ENCODE results near the gene VMAC. TPM values are rescaled to one million over a fixed set of nuclear protein-coding genes. Genes with fewer than 3 reads are reported as not detected.

Gene VMAC
- total RNA-seq, 1 donor from 2014 or later = 4.3 TPM

DNA sequence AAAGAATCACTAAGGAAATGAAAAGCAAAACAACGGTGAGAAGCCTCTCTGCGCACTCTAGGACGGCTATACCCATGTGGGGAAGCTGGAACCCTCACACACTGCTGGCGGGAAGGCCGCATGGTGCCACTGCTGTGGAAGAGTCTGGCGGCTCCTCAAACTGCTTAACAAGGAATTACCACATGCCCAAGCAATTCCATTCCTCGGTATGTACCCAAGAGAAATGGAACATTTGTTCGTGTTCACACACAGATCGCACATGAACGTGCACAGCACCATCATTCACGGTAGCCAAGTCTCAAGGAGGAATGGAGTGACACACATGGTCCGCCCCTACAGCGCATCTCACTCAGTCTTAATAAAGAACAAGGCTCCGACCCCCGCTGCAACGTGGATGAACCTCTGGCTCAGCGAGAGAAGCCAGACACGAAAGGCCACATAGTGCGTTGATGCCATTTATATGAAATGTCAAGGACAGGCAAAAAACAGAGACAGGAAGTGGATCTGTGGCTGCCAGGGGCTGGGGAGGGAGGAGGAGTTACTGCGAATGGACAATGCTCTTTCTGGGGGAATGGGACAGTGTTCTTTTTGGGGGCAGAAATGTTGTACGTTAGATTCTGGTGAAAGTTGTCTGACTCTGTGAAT, 17.0 kb downstream of the VMAC start:
- H3K4me3 ChIP-seq (ENCODE audit: low read depth, low read length) = no peak overlapping the region
- DNase-seq (ENCODE audit: low read depth) = no peak
- TF ChIP-seq, protein P1, sequence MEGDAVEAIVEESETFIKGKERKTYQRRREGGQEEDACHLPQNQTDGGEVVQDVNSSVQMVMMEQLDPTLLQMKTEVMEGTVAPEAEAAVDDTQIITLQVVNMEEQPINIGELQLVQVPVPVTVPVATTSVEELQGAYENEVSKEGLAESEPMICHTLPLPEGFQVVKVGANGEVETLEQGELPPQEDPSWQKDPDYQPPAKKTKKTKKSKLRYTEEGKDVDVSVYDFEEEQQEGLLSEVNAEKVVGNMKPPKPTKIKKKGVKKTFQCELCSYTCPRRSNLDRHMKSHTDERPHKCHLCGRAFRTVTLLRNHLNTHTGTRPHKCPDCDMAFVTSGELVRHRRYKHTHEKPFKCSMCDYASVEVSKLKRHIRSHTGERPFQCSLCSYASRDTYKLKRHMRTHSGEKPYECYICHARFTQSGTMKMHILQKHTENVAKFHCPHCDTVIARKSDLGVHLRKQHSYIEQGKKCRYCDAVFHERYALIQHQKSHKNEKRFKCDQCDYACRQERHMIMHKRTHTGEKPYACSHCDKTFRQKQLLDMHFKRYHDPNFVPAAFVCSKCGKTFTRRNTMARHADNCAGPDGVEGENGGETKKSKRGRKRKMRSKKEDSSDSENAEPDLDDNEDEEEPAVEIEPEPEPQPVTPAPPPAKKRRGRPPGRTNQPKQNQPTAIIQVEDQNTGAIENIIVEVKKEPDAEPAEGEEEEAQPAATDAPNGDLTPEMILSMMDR (IDR thresholded peaks at IDR 0.05; ENCODE audit: insufficient read depth, low read length, poor library complexity, severe bottlenecking) = no peak
- H3K36me3 ChIP-seq (ENCODE audit: control insufficient read depth, insufficient read depth, low read length) = no peaks in the 10 kb centered on the region
- H3K27me3 ChIP-seq (ENCODE audit: control insufficient read depth, insufficient read depth, low read length) = no peaks in the 10 kb centered on the region

- H3K36me3 ChIP-seq (ENCODE audit: control insufficient read depth, insufficient read depth, low read length) = no peaks in the 10 kb centered on the region
Observed at GRCh38 chr19:5922161-5922545, 17.5 kb downstream of the VMAC start.

DNA sequence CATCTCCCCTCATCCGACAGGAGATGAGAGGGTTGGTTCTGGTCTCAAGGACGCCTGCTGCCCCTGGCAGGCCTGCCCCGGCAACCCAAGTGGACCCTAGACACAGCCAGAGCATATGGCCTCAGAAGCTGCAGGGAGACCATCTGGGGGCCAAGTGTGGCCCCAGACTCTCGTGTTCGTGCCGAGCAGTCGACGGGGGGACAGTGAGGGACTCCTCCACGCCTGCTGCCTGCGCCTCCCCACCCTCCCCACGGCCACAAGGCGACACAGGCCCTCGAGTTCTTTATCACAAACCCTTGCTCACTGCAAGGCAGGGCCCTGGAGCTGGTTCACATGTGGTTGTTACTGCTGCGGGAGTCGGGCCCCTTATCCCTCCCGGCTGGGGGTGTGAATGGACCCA, 18.7 kb downstream of the VMAC start:
- DNase-seq (ENCODE audit: low read depth) = no peak
- TF ChIP-seq, protein P1 (IDR thresholded peaks at IDR 0.05; ENCODE audit: insufficient read depth, low read length, poor library complexity, severe bottlenecking) = no peak
- H3K4me3 ChIP-seq (ENCODE audit: low read depth, low read length) = no peak overlapping the region
- H3K27me3 ChIP-seq (ENCODE audit: control insufficient read depth, insufficient read depth, low read length) = no peaks in the 10 kb centered on the region
- H3K36me3 ChIP-seq (ENCODE audit: control insufficient read depth, insufficient read depth, low read length) = peaks cover 1% of the 10 kb centered on the region

More at GRCh38 chr19:5922161-5922545, 17.5 kb downstream of the VMAC start:
- TF ChIP-seq, protein P1 (IDR thresholded peaks at IDR 0.05; ENCODE audit: insufficient read depth, low read length, poor library complexity, severe bottlenecking) = no peak
- H3K4me3 ChIP-seq (ENCODE audit: low read depth, low read length) = no peak overlapping the region
- DNase-seq (ENCODE audit: low read depth) = no peak
- no peaks in the 10 kb centered on the region for H3K27me3 ChIP-seq (ENCODE audit: control insufficient read depth, insufficient read depth, low read length)

DNA sequence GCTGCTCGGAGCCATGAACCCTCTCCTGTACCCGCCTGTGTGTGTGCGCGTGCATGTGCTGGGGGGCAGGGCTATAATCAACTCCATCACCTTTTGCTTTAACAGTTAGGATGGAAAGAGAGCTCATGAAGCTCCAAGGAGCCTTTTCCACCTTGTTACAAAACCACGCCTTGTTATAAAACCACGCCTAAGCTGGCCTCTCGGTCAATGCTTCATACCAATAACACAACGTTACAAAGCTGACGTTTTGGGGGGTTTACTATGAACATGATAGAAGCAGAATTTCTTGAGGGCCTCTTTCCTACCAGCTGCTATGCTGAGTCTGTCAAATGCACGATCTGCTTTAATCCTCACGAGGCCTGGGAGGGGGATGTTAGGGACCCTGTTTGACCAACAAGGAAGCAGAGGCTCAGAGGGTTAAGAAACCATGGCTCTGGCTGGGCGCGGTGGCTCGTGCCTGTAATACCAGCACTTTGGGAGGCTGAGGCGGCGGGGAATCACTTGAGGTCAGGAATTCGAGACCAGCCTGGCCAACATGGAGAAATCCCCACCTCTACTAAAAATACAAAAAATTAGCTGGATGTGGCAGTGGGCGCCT, 21.3 kb downstream of the VMAC start:
- Histone ChIP-seq H3K27me3 (ENCODE audit: control insufficient read depth, insufficient read depth, low read length) (no peaks in the 10 kb centered on the region), H3K4me3 (ENCODE audit: low read depth, low read length) (no peak overlapping the region), H3K36me3 (ENCODE audit: control insufficient read depth, insufficient read depth, low read length) (peaks cover 1% of the 10 kb centered on the region)
- TF ChIP-seq, protein P1 (IDR thresholded peaks at IDR 0.05; ENCODE audit: insufficient read depth, low read length, poor library complexity, severe bottlenecking) = no peak
- DNase-seq (ENCODE audit: low read depth) = no peak

DNA sequence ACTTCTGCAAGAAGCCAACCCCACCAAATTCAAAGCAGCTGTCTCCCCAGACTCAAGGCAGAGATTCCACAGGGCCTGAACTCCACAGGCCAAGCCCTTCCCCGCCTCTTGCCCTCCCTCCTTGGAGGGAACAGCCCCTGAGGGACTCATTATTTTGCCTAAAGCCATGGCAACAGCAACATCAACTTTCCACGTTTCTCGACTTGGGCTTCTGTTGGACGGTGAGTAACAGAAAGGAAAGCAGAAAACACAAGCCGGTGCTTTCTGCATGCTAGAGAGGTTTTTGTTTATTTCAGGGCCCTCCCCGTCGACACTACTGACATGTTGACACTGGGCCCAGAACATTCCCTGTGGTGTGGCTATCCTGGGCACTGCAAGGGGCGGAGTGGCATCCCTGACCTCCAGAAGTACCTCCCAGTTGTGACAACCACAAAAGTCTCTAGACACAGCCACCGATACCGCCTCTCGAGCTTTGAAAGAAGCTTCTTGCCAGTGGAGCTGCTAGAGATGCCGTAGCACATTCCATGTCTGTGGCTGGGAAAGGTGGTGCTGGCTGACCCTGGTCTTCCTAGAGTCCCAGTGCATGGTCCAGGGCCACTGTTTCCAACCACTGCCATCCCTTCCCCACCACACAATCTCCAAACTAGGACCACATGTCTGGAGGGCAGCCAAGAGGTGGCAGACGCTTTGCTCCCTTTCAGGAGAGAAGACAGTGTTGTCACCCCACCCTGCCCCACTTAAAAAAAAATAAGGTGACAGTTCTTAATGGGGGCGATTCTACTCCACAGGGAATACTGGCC, 22.2 kb downstream of the VMAC start:
- TF ChIP-seq, protein P1 (IDR thresholded peaks at IDR 0.05; ENCODE audit: insufficient read depth, low read length, poor library complexity, severe bottlenecking) = no peak
- H3K36me3 ChIP-seq (ENCODE audit: control insufficient read depth, insufficient read depth, low read length) = peaks cover 1% of the 10 kb centered on the region
- no peaks in the 10 kb centered on the region for H3K27me3 ChIP-seq (ENCODE audit: control insufficient read depth, insufficient read depth, low read length)
- no peak overlapping the region for H3K4me3 ChIP-seq (ENCODE audit: low read depth, low read length)
- DNase-seq (ENCODE audit: low read depth) = no peak
